SK-N-SH (cell line): ENCODE measurements around the gene SUCLG2. TPM values are rescaled to one million over a fixed set of nuclear protein-coding genes. Genes with fewer than 3 reads are reported as not detected.

Source experiments
- CTCF ChIA-PET: fragments of 300-600, 350-600 bp; formaldehyde crosslinking; extraction: SDS; loops from one replicate; lab custom pipeline; 2021; lab: Yijun Ruan, JAX
- POLR2A ChIA-PET: fragments of 350-600 bp; sonication (Branson Sonifier 250); formaldehyde crosslinking; extraction: SDS; loops from one replicate; lab custom pipeline; 2020; ENCODE audit warnings: antibody characterized with exemption, inconsistent platforms; lab: Yijun Ruan, JAX
- DNase-seq: peaks from one replicate; pipeline ENCODE4 v3.0.0; 2012
- H2AFZ ChIP-seq: fragments of 200-600 bp; sonication (generic); 2 replicates; pipeline ENCODE4 v1.8.1; 2016; ENCODE audit warnings: antibody characterized with exemption, mild to moderate bottlenecking, low read depth
- H3F3A ChIP-seq: fragments of 200-600 bp; sonication (generic); replicated peaks from 2 replicates; pipeline ENCODE3; 2016; ENCODE audit warnings: antibody characterized with exemption, mild to moderate bottlenecking; ENCODE audit not compliant: insufficient read depth
- H3K27ac ChIP-seq, 2 experiments: fragments of 200-500 bp in 1 of 2; fragments of 200-600 bp in 1 of 2; sonication (Bioruptor generic) in 1 of 2; sonication (generic), shearing (Covaris generic) in 1 of 2; 2 replicates each; pipeline versions ENCODE4 v1.5.1 to v1.6.1; 2014 to 2016; ENCODE audit warnings: low read depth in 2 of 2, inconsistent platforms in 1 of 2, low read length in 1 of 2, mild to moderate bottlenecking in 1 of 2, mixed read lengths in 1 of 2
- H3K27me3 ChIP-seq: fragments of 200-600 bp; sonication (generic), shearing (Covaris generic); 2 replicates; pipeline ENCODE4 v1.6.1; 2016; ENCODE audit warnings: mixed run types; ENCODE audit not compliant: insufficient read depth
- H3K36me3 ChIP-seq, 2 experiments: fragments of 200-500 bp in 1 of 2; fragments of 200-600 bp in 1 of 2; sonication (Bioruptor generic) in 1 of 2; sonication (generic) in 1 of 2; replicated peaks in 1 of 2; 2 replicates each; pipeline versions ENCODE3 to v1.5.1; 2014 to 2016; ENCODE audit warnings: low read length in 1 of 2, mild to moderate bottlenecking in 1 of 2; ENCODE audit not compliant: insufficient read depth in 2 of 2, control insufficient read depth in 1 of 2
- H3K4me1 ChIP-seq, 2 experiments: fragments of 200-500 bp in 1 of 2; fragments of 200-600 bp in 1 of 2; sonication (Bioruptor generic) in 1 of 2; sonication (generic), shearing (Covaris generic) in 1 of 2; 2 replicates each; pipeline versions ENCODE4 v1.5.1 to v1.6.1; 2014 to 2016; ENCODE audit warnings: low read depth in 1 of 2, low read length in 1 of 2, mixed run types in 1 of 2; ENCODE audit not compliant: insufficient read depth in 2 of 2, control insufficient read depth in 1 of 2
- H3K4me2 ChIP-seq: fragments of 200-600 bp; sonication (generic), shearing (Covaris generic); 2 replicates; pipeline ENCODE4 v1.6.1; 2017; ENCODE audit warnings: mixed run types
- H3K4me3 ChIP-seq, 2 experiments: fragments of 200-500 bp in 1 of 2; fragments of 200-600 bp in 1 of 2; sonication (Bioruptor generic) in 1 of 2; sonication (generic), shearing (Covaris generic) in 1 of 2; 2 replicates each; pipeline versions ENCODE4 v1.5.1 to v1.8.1; 2014 to 2016; ENCODE audit warnings: low read depth in 2 of 2, inconsistent platforms in 1 of 2, low read length in 1 of 2, mild to moderate bottlenecking in 1 of 2, mixed read lengths in 1 of 2, moderate library complexity in 1 of 2
- H3K79me2 ChIP-seq: fragments of 200-600 bp; sonication (generic); 2 replicates; pipeline ENCODE4 v1.8.1; 2017; ENCODE audit warnings: mild to moderate bottlenecking; ENCODE audit not compliant: insufficient read depth
- H3K9ac ChIP-seq: fragments of 200-600 bp; sonication (generic); 2 replicates; pipeline ENCODE4 v1.6.1; 2017; ENCODE audit warnings: mixed run types
- H3K9me2 ChIP-seq: fragments of 200-600 bp; sonication (generic); 2 replicates; pipeline ENCODE4 v1.6.1; 2017; ENCODE audit warnings: mixed run types
- H3K9me3 ChIP-seq: fragments of 200-600 bp; sonication (generic); 2 replicates; pipeline ENCODE4 v1.6.1; 2017; ENCODE audit warnings: mixed run types, mild to moderate bottlenecking, moderate library complexity
- H4K20me1 ChIP-seq: fragments of 200-600 bp; sonication (generic); 2 replicates; pipeline ENCODE4 v1.6.1; 2017; ENCODE audit warnings: mild to moderate bottlenecking, mixed run types; ENCODE audit not compliant: insufficient read depth
- CTCF ChIP-seq: fragments of 200-600 bp; sonication (generic); IDR thresholded peaks from 2 replicates; pipeline ENCODE4 v1.6.1; 2017; ENCODE audit warnings: antibody characterized with exemption, mild to moderate bottlenecking, moderate library complexity
- FOSL2 ChIP-seq: IDR thresholded peaks from 2 replicates; pipeline ENCODE4 v1.4.0; 2012; ENCODE audit warnings: low read depth, mild to moderate bottlenecking, moderate library complexity, borderline replicate concordance
- IRF3 ChIP-seq: fragments of 150-350 bp; IDR thresholded peaks from 2 replicates; pipeline ENCODE4 v1.6.1; 2016; ENCODE audit warnings: mild to moderate bottlenecking, low read depth, low read length
- JUND ChIP-seq: IDR thresholded peaks from 2 replicates; pipeline ENCODE4 v1.4.0; 2012
- NFIC ChIP-seq: IDR thresholded peaks from 2 replicates; pipeline ENCODE4 v1.4.0; 2012; ENCODE audit warnings: borderline replicate concordance
- NRF1 ChIP-seq: IDR thresholded peaks from 2 replicates; pipeline ENCODE4 v1.6.1; 2012; ENCODE audit warnings: low read depth, mild to moderate bottlenecking, low read length
- PBX3 ChIP-seq: IDR thresholded peaks from 2 replicates; pipeline ENCODE4; 2012
- ZBTB33 ChIP-seq: IDR thresholded peaks from 2 replicates; pipeline ENCODE4 v1.4.0; 2012; ENCODE audit warnings: low read depth, borderline replicate concordance
- WGBS: methylation state at CpG from one replicate; pipeline ENCODE4 v1.1.6; 2017; ENCODE audit warnings: low lambda C conversion rate; 5-methylcytosine and 5-hydroxymethylcytosine counted together
- polyA plus RNA-seq, 3 experiments: library from polyadenylated mRNA; depleted of rRNA; stranded (reverse); fragments of >200 nt; gene quantifications; 2 replicates each; pipeline ENCODE4 v1.2.3, GENCODE V29; 2012
- TF ChIP-seq, protein P1 (sequence below): IDR thresholded peaks from 2 replicates; pipeline ENCODE4 v1.4.0; 2012; ENCODE audit warnings: low read depth
- TF ChIP-seq, protein P2 (sequence below): fragments of 150-350 bp; IDR thresholded peaks from 2 replicates; pipeline ENCODE4 v1.6.1; 2017; ENCODE audit warnings: antibody characterized with exemption, low read length, low read depth, borderline replicate concordance

SUCLG2 gene
- polyA plus RNA-seq, 1 of the 3 experiments (the other 2 are of a cell fraction): 20.2 TPM

- Histone ChIP-seq H3K79me2 (no peaks in the 10 kb centered on the region), H3K4me2 (no peak overlapping the region), H3K4me1 (no peaks in the 10 kb centered on the region; a peak in 1 of 4 replicates), H3K27ac (no peak overlapping the region), H3K4me3 (no peak overlapping the region), H3F3A (no peaks in the 10 kb centered on the region), H3K9me2 (no peaks in the 10 kb centered on the region), H4K20me1 (no peaks in the 10 kb centered on the region), H2AFZ (no peak overlapping the region), H3K9ac (no peak overlapping the region), H3K9me3 (no peaks in the 10 kb centered on the region), H3K27me3 (no peaks in the 10 kb centered on the region), H3K36me3 (no peaks in the 10 kb centered on the region)
- CTCF ChIA-PET: no interaction called here
- WGBS: 91% methylated on average over 1 of the region's 1 CpG
- TF ChIP-seq FOSL2 (no peak), CTCF (no peak), IRF3 (no peak), JUND (no peak), NFIC (no peak), NRF1 (no peak), PBX3 (no peak), ZBTB33 (no peak)
- TF ChIP-seq, protein P1, sequence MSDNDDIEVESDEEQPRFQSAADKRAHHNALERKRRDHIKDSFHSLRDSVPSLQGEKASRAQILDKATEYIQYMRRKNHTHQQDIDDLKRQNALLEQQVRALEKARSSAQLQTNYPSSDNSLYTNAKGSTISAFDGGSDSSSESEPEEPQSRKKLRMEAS: no peak
- TF ChIP-seq, protein P2, sequence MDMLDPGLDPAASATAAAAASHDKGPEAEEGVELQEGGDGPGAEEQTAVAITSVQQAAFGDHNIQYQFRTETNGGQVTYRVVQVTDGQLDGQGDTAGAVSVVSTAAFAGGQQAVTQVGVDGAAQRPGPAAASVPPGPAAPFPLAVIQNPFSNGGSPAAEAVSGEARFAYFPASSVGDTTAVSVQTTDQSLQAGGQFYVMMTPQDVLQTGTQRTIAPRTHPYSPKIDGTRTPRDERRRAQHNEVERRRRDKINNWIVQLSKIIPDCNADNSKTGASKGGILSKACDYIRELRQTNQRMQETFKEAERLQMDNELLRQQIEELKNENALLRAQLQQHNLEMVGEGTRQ: no peak
- POLR2A ChIA-PET: no interaction called here
- no peak for DNase-seq
Measured at GRCh38 chr3:67661089-67661488, 6.7 kb upstream of the SUCLG2 start.
